Astrocyte (in vitro differentiated cells and primary cell): ENCODE results near the gene DHX58. TPM values are rescaled to one million over a fixed set of nuclear protein-coding genes. Genes with fewer than 3 reads are reported as not detected.
"Not testable (repeated sequence)": the region's sequence is repeated elsewhere in the genome, so short reads cannot be mapped to it uniquely, and the experiment has no call there.

ENCODE experiments used
- DNase-seq: peaks from one replicate; pipeline ENCODE4 v3.0.0-alpha.2; 2010; ENCODE audit warnings: low read depth
- FAIRE-seq: peaks from 2 replicates; lab custom pipeline; 2011; peaks lifted over from hg19 to GRCh38; lab: Jason Lieb, UNC
- H2AFZ ChIP-seq: 2 replicates; pipeline ENCODE4 v1.6.0; 2012; ENCODE audit warnings: low read depth, low read length, inconsistent platforms
- H3K27ac ChIP-seq: 2 replicates; pipeline ENCODE4 v1.5.1; 2011; ENCODE audit warnings: low read depth, low read length, inconsistent platforms
- H3K27me3 ChIP-seq: 2 replicates; pipeline ENCODE4 v1.6.0; 2011; ENCODE audit warnings: low read length, inconsistent platforms; ENCODE audit not compliant: insufficient read depth
- H3K36me3 ChIP-seq: 2 replicates; pipeline ENCODE4 v1.5.1; 2011; ENCODE audit warnings: low read length, inconsistent platforms; ENCODE audit not compliant: insufficient read depth
- H3K4me1 ChIP-seq: 2 replicates; pipeline ENCODE4 v1.5.1; 2011; ENCODE audit warnings: low read length, inconsistent platforms; ENCODE audit not compliant: insufficient read depth
- H3K4me2 ChIP-seq: 2 replicates; pipeline ENCODE4 v1.6.0; 2012; ENCODE audit warnings: low read length, inconsistent platforms
- H3K4me3 ChIP-seq: 2 replicates; pipeline ENCODE4 v1.5.1; 2011; ENCODE audit warnings: low read depth, mild to moderate bottlenecking, low read length, inconsistent platforms; ENCODE audit not compliant: insufficient read depth
- H3K79me2 ChIP-seq: 2 replicates; pipeline ENCODE4 v1.6.0; 2012; ENCODE audit warnings: mild to moderate bottlenecking, low read length, inconsistent platforms; ENCODE audit not compliant: insufficient read depth
- H3K9ac ChIP-seq: 2 replicates; pipeline ENCODE4 v1.6.0; 2012; ENCODE audit warnings: mild to moderate bottlenecking, low read length, inconsistent platforms
- H3K9me3 ChIP-seq: 2 replicates; pipeline ENCODE4 v1.5.1; 2012; ENCODE audit warnings: low read depth, mild to moderate bottlenecking, low read length, inconsistent platforms; ENCODE audit not compliant: insufficient read depth
- H4K20me1 ChIP-seq: 2 replicates; pipeline ENCODE4 v1.6.0; 2012; ENCODE audit warnings: low read length, inconsistent platforms; ENCODE audit not compliant: insufficient read depth
- H3K27ac Mint-ChIP-seq: one replicate; pipeline ENCODE4 v1.8.0; 2021; ENCODE audit warnings: mild to moderate bottlenecking, mixed read lengths; ENCODE audit not compliant: unreplicated experiment
- H3K27me3 Mint-ChIP-seq: one replicate; pipeline ENCODE4 v1.8.0; 2021; ENCODE audit warnings: low read depth, mixed read lengths; ENCODE audit not compliant: unreplicated experiment
- H3K36me3 Mint-ChIP-seq: one replicate; pipeline ENCODE4 v1.8.0; 2021; ENCODE audit warnings: low read depth, mixed read lengths; ENCODE audit not compliant: unreplicated experiment
- H3K4me1 Mint-ChIP-seq: one replicate; pipeline ENCODE4 v1.8.0; 2021; ENCODE audit warnings: low read depth, mixed read lengths; ENCODE audit not compliant: unreplicated experiment
- H3K4me3 Mint-ChIP-seq: one replicate; pipeline ENCODE4 v1.8.0; 2021; ENCODE audit warnings: mild to moderate bottlenecking, moderate library complexity, mixed read lengths; ENCODE audit not compliant: unreplicated experiment
- H3K9me3 Mint-ChIP-seq: one replicate; pipeline ENCODE4 v1.8.0; 2021; ENCODE audit warnings: mild to moderate bottlenecking, mixed read lengths; ENCODE audit not compliant: unreplicated experiment
- CTCF ChIP-seq: IDR thresholded peaks from 2 replicates; pipeline ENCODE4 v1.5.1; 2011; ENCODE audit warnings: low read depth, mild to moderate bottlenecking, inconsistent platforms, low read length, moderate library complexity; ENCODE audit not compliant: insufficient read depth
- EZH2 ChIP-seq: IDR thresholded peaks from 2 replicates; pipeline ENCODE4 v1.6.1; 2012; ENCODE audit warnings: mild to moderate bottlenecking, low read length, inconsistent platforms; ENCODE audit not compliant: insufficient read depth
- total RNA-seq: library from RNA; stranded (reverse); gene quantifications from 2 replicates; pipeline ENCODE4 v1.2.1, GENCODE V29; 2021

The DHX58 gene
- total RNA-seq, 1 donor from 2014 or later, result 5.4 TPM

GRCh38 chr17:42146911-42147607, 34.5 kb upstream of the DHX58 start:
- no peaks in the 10 kb centered on the region for H3K9me3 Mint-ChIP-seq
- Histone ChIP-seq H3K27me3 (no peaks in the 10 kb centered on the region), H3K4me2 (no peak overlapping the region), H3K9me3 (no peaks in the 10 kb centered on the region), H2AFZ (no peak overlapping the region), H3K4me1 (peaks cover 12% of the 10 kb centered on the region), H3K4me3 (no peak overlapping the region), H3K36me3 (peaks cover 10% of the 10 kb centered on the region), H3K9ac (no peak overlapping the region), H3K79me2 (peaks cover 79% of the 10 kb centered on the region), H4K20me1 (peaks cover 82% of the 10 kb centered on the region), H3K27ac (no peak overlapping the region)
- H3K4me1 Mint-ChIP-seq, result peaks cover 17% of the 10 kb centered on the region
- no peak for TF ChIP-seq CTCF
- no peaks in the 10 kb centered on the region for H3K27me3 Mint-ChIP-seq
- FAIRE-seq, result no peak
- H3K4me3 Mint-ChIP-seq, result no peak overlapping the region
- no peak overlapping the region for H3K27ac Mint-ChIP-seq
- H3K36me3 Mint-ChIP-seq, result peaks cover 11% of the 10 kb centered on the region
- no peak for DNase-seq

GRCh38 chr17:42143138-42143537, 30.6 kb upstream of the DHX58 start:
- H3K4me3 ChIP-seq, H3K4me3 Mint-ChIP-seq, H3K9me3 Mint-ChIP-seq, H3K27me3 ChIP-seq, H3K27me3 Mint-ChIP-seq, DNase-seq, FAIRE-seq, H3K9me3 ChIP-seq, H3K36me3 ChIP-seq, H2AFZ ChIP-seq: not testable (repeated sequence)
- H3K4me2 ChIP-seq, result peak overlapping the region; percentile 69
- H3K4me1 ChIP-seq, result peaks cover 20% of the 10 kb centered on the region
- peaks cover 80% of the 10 kb centered on the region for H4K20me1 ChIP-seq
- peaks cover 78% of the 10 kb centered on the region for H3K79me2 ChIP-seq
- H3K9ac ChIP-seq, result peak overlapping the region; percentile 7
- Mint-ChIP-seq H3K27ac (peak overlapping the region; percentile 85), H3K4me1 (peaks cover 46% of the 10 kb centered on the region), H3K36me3 (peaks cover 13% of the 10 kb centered on the region)
- H3K27ac ChIP-seq, result peak overlapping the region; percentile 69

DNA sequence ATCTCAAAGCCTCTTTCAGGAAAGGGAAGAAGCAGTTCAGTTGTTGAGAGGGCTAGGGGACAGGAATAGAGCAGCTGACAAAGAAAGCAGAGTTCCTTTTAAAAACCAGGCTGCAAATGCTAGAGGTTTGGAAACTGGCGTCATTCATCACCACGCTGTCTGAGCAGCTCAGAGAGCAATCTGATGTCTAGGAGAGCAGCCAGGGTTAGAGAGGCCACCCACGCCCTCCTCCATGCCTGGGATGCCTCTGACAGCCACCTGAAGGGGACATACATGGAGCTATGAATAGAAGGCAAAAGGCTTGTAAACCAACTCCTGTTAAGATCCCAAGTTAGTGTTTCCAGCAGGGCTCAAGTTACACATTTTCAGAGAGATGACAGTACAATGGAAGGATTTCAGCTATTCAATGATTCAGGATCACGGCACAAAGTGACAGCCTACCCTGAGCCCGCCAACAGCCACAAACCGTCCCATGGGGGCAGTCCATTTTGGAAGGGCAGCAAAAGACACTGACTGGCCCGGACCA, 29.9 kb upstream of the DHX58 start:
- Mint-ChIP-seq H3K27me3 (no peaks in the 10 kb centered on the region), H3K4me1 (peaks cover 49% of the 10 kb centered on the region), H3K4me3 (peak overlapping the region; percentile 30), H3K27ac (peak overlapping the region; percentile 85), H3K36me3 (peaks cover 11% of the 10 kb centered on the region), H3K9me3 (no peaks in the 10 kb centered on the region)
- FAIRE-seq (peak; percentile 75), DNase-seq (peak; percentile 89)
- Histone ChIP-seq H3K9me3 (no peaks in the 10 kb centered on the region), H3K79me2 (peaks cover 79% of the 10 kb centered on the region), H3K4me3 (no peak overlapping the region), H2AFZ (no peak overlapping the region), H3K9ac (peak overlapping the region; percentile 49), H3K4me2 (peak overlapping the region; percentile 69), H3K27ac (peak overlapping the region; percentile 69), H3K27me3 (no peaks in the 10 kb centered on the region), H3K36me3 (peaks cover 7% of the 10 kb centered on the region), H3K4me1 (peaks cover 20% of the 10 kb centered on the region), H4K20me1 (peaks cover 80% of the 10 kb centered on the region)
- TF ChIP-seq EZH2 (no peak), CTCF (no peak)
